Osteocyte (in vitro differentiated cells): ENCODE measurements around the gene LOX. TPM values are rescaled to one million over a fixed set of nuclear protein-coding genes. Genes with fewer than 3 reads are reported as not detected.

Source experiments
- DNase-seq: peaks from one replicate; pipeline ENCODE4 v3.0.0; 2021; ENCODE audit warnings: mixed read lengths; ENCODE audit not compliant: unreplicated experiment; ENCODE audit errors: extremely low spot score
- H3K27ac Mint-ChIP-seq: one replicate; pipeline ENCODE4 v1.8.0; 2021; ENCODE audit warnings: mild to moderate bottlenecking, mixed read lengths; ENCODE audit not compliant: unreplicated experiment
- H3K27me3 Mint-ChIP-seq: one replicate; pipeline ENCODE4 v1.8.0; 2021; ENCODE audit warnings: mixed read lengths; ENCODE audit not compliant: unreplicated experiment
- H3K36me3 Mint-ChIP-seq: one replicate; pipeline ENCODE4 v1.8.0; 2021; ENCODE audit warnings: mixed read lengths; ENCODE audit not compliant: unreplicated experiment
- H3K4me1 Mint-ChIP-seq: one replicate; pipeline ENCODE4 v1.8.0; 2021; ENCODE audit warnings: mixed read lengths; ENCODE audit not compliant: unreplicated experiment
- H3K4me3 Mint-ChIP-seq: one replicate; pipeline ENCODE4 v1.8.0; 2021; ENCODE audit warnings: mild to moderate bottlenecking, moderate library complexity, mixed read lengths; ENCODE audit not compliant: unreplicated experiment
- H3K9me3 Mint-ChIP-seq: one replicate; pipeline ENCODE4 v1.8.0; 2021; ENCODE audit warnings: mixed read lengths; ENCODE audit not compliant: unreplicated experiment
- CTCF ChIP-seq: fragments of 200-600 bp; sonication (generic); IDR thresholded peaks from 2 replicates; pipeline ENCODE4 v1.5.0; 2021; ENCODE audit warnings: antibody characterized with exemption, mild to moderate bottlenecking, moderate library complexity
- total RNA-seq: library from RNA; stranded (reverse); gene quantifications from 2 replicates; pipeline ENCODE4 v1.2.1, GENCODE V29; 2021

LOX gene
- total RNA-seq, 1 donor from 2014 or later: 72.0 TPM

GRCh38 chr5:122022966-122023365 lies 55.1 kb downstream of the LOX start:
- no peaks in the 10 kb centered on the region for H3K9me3 Mint-ChIP-seq
- no peaks in the 10 kb centered on the region for H3K27me3 Mint-ChIP-seq
- no peak overlapping the region for H3K27ac Mint-ChIP-seq
- no peak for TF ChIP-seq CTCF
- no peak overlapping the region for H3K4me3 Mint-ChIP-seq
- DNase-seq: no peak
- H3K36me3 Mint-ChIP-seq: peaks cover 42% of the 10 kb centered on the region
- H3K4me1 Mint-ChIP-seq: peaks cover under 1% of the 10 kb centered on the region

GRCh38 chr5:122019919-122020590 lies 58.0 kb downstream of the LOX start:
- no peak overlapping the region for H3K27ac Mint-ChIP-seq
- no peak for DNase-seq

GRCh38 chr5:122015471-122015870 lies 62.6 kb downstream of the LOX start:
- Mint-ChIP-seq H3K27me3 (no peaks in the 10 kb centered on the region), H3K4me1 (peaks cover 3% of the 10 kb centered on the region), H3K4me3 (no peak overlapping the region), H3K9me3 (no peaks in the 10 kb centered on the region), H3K36me3 (peaks cover 7% of the 10 kb centered on the region), H3K27ac (no peak overlapping the region)
- TF ChIP-seq CTCF: no peak
- DNase-seq: no peak

More at GRCh38 chr5:122019919-122020590, 58.0 kb downstream of the LOX start:
- no peak overlapping the region for H3K4me3 Mint-ChIP-seq
- no peaks in the 10 kb centered on the region for H3K4me1 Mint-ChIP-seq
- H3K9me3 Mint-ChIP-seq: no peaks in the 10 kb centered on the region
- H3K36me3 Mint-ChIP-seq: peaks cover 36% of the 10 kb centered on the region
- TF ChIP-seq CTCF: no peak
- no peaks in the 10 kb centered on the region for H3K27me3 Mint-ChIP-seq

GRCh38 chr5:122014236-122014935 lies 63.7 kb downstream of the LOX start:
- no peaks in the 10 kb centered on the region for H3K9me3 Mint-ChIP-seq
- no peak for DNase-seq

More at GRCh38 chr5:122014236-122014935, 63.7 kb downstream of the LOX start:
- peaks cover 3% of the 10 kb centered on the region for H3K4me1 Mint-ChIP-seq
- no peaks in the 10 kb centered on the region for H3K27me3 Mint-ChIP-seq
- TF ChIP-seq CTCF: no peak
- no peak overlapping the region for H3K4me3 Mint-ChIP-seq
- H3K27ac Mint-ChIP-seq: no peak overlapping the region
- no peaks in the 10 kb centered on the region for H3K36me3 Mint-ChIP-seq

Other genes with a start within 250 kb of the LOX start
- gene FTMT, start 226.4 kb downstream of the LOX start, total RNA-seq: not detected in 2 replicates
- 9.8 and 10.8 TPM in 2 replicates for gene SRFBP1, start 116.3 kb downstream of the LOX start, total RNA-seq
- gene ZNF474, start 51.3 kb upstream of the LOX start, total RNA-seq: not detected in 2 replicates
- gene SNCAIP, start 234.0 kb upstream of the LOX start, total RNA-seq: 4.2 and 6.0 TPM in 2 replicates